ENCODE results near the gene TIAM1.

Gene TIAM1

GRCh38 chr21:31279986-31280385 lies 64.1 kb downstream of the TIAM1 start:
- DNase-seq, result no peak

GRCh38 chr21:31279214-31279613 lies 64.8 kb downstream of the TIAM1 start:
- no peak for DNase-seq

- DNase-seq, result no peak
These were observed 65.4 kb downstream of the TIAM1 start for GRCh38 chr21:31278511-31279130.

GRCh38 chr21:31276663-31277062 lies 67.4 kb downstream of the TIAM1 start:
- DNase-seq, result no peak

GRCh38 chr21:31275901-31276300 lies 68.2 kb downstream of the TIAM1 start:
- DNase-seq, result no peak

GRCh38 chr21:31273278-31273677 lies 70.8 kb downstream of the TIAM1 start:
- DNase-seq, result no peak

GRCh38 chr21:31268090-31268489 lies 76.0 kb downstream of the TIAM1 start:
- DNase-seq, result no peak

GRCh38 chr21:31267644-31268043 lies 76.4 kb downstream of the TIAM1 start:
- no peak for DNase-seq

- DNase-seq, result no peak
These were observed 77.8 kb downstream of the TIAM1 start for GRCh38 chr21:31266241-31266640.

GRCh38 chr21:31265366-31266013 lies 78.6 kb downstream of the TIAM1 start:
- no peak for DNase-seq

- no peak for DNase-seq
These were observed 79.5 kb downstream of the TIAM1 start for GRCh38 chr21:31264574-31264973.

- no peak for DNase-seq
These were observed 81.3 kb downstream of the TIAM1 start for GRCh38 chr21:31262728-31263127.

- DNase-seq, result no peak
These were observed 82.3 kb downstream of the TIAM1 start for GRCh38 chr21:31261759-31262158.

- no peak for DNase-seq
These were observed 83.3 kb downstream of the TIAM1 start for GRCh38 chr21:31260790-31261189.

- DNase-seq, result no peak
These were observed 86.0 kb downstream of the TIAM1 start for GRCh38 chr21:31258073-31258472.

GRCh38 chr21:31257265-31257664 lies 86.8 kb downstream of the TIAM1 start:
- DNase-seq, result no peak

- no peak for DNase-seq
These were observed 88.2 kb downstream of the TIAM1 start for GRCh38 chr21:31255896-31256295.

GRCh38 chr21:31255036-31255435 lies 89.0 kb downstream of the TIAM1 start:
- DNase-seq, result no peak

- no peak for DNase-seq
These were observed 89.9 kb downstream of the TIAM1 start for GRCh38 chr21:31254131-31254530.

- DNase-seq, result no peak
These were observed 90.4 kb downstream of the TIAM1 start for GRCh38 chr21:31253684-31254083.

GRCh38 chr21:31252611-31253010 lies 91.5 kb downstream of the TIAM1 start:
- no peak for DNase-seq

GRCh38 chr21:31252091-31252490 lies 92.0 kb downstream of the TIAM1 start:
- no peak for DNase-seq

GRCh38 chr21:31251686-31252085 lies 92.4 kb downstream of the TIAM1 start:
- no peak for DNase-seq

- DNase-seq, result no peak
These were observed 95.5 kb downstream of the TIAM1 start for GRCh38 chr21:31248598-31248997.

- no peak for DNase-seq
These were observed 100.5 kb downstream of the TIAM1 start for GRCh38 chr21:31243611-31244010.

All from CD4-positive, alpha-beta T cell treated with Interferon gamma for 1 hour (primary cell).